Measurements from ENCODE around the gene GRIN2A.

- TF ChIP-seq CTCF (IDR thresholded peaks at IDR 0.05 in 8 of 11, conservative IDR thresholded peaks at IDR 0.05 in 3 of 11) = no peak
- TF ChIP-seq POLR2A (IDR thresholded peaks at IDR 0.05) = no peak
Observed at GRCh38 chr16:10162981-10163380, 19.2 kb downstream of the GRIN2A start.

Data from spleen (tissue), 7 donors.